Nephron progenitor cell (in vitro differentiated cells): ENCODE results near the gene NTSR2.

ENCODE experiments used
- DNase-seq: peaks from one replicate; pipeline ENCODE4 v3.0.0; 2021
- H3K27ac Mint-ChIP-seq: 2 replicates; pipeline ENCODE4 v1.8.0; 2021; ENCODE audit warnings: mild to moderate bottlenecking, moderate library complexity, mixed read lengths
- H3K27me3 Mint-ChIP-seq: 2 replicates; pipeline ENCODE4 v1.8.0; 2021; ENCODE audit warnings: mild to moderate bottlenecking, low read depth, mixed read lengths; ENCODE audit not compliant: poor library complexity
- H3K36me3 Mint-ChIP-seq: 2 replicates; pipeline ENCODE4 v1.8.0; 2021; ENCODE audit warnings: low read depth, mixed read lengths
- H3K4me1 Mint-ChIP-seq: 2 replicates; pipeline ENCODE4 v1.8.0; 2021; ENCODE audit warnings: mixed read lengths
- H3K4me3 Mint-ChIP-seq: 2 replicates; pipeline ENCODE4 v1.8.0; 2021; ENCODE audit warnings: mild to moderate bottlenecking, moderate library complexity, mixed read lengths
- H3K9me3 Mint-ChIP-seq: 2 replicates; pipeline ENCODE4 v1.8.0; 2021; ENCODE audit warnings: mild to moderate bottlenecking, moderate library complexity, mixed read lengths
- TF ChIP-seq, protein P1 (sequence below): fragments of 200-600 bp; sonication (generic); IDR thresholded peaks from 2 replicates; pipeline ENCODE4 v1.5.0; 2021; ENCODE audit warnings: antibody characterized with exemption

Gene NTSR2

GRCh38 chr2:11647834-11648600, 22.0 kb downstream of the NTSR2 start:
- Mint-ChIP-seq H3K9me3 (no peaks in the 10 kb centered on the region), H3K4me1 (no peaks in the 10 kb centered on the region), H3K4me3 (no peak overlapping the region), H3K27me3 (peaks cover 3% of the 10 kb centered on the region), H3K36me3 (peaks cover 23% of the 10 kb centered on the region), H3K27ac (no peak overlapping the region)
- TF ChIP-seq, protein P1, sequence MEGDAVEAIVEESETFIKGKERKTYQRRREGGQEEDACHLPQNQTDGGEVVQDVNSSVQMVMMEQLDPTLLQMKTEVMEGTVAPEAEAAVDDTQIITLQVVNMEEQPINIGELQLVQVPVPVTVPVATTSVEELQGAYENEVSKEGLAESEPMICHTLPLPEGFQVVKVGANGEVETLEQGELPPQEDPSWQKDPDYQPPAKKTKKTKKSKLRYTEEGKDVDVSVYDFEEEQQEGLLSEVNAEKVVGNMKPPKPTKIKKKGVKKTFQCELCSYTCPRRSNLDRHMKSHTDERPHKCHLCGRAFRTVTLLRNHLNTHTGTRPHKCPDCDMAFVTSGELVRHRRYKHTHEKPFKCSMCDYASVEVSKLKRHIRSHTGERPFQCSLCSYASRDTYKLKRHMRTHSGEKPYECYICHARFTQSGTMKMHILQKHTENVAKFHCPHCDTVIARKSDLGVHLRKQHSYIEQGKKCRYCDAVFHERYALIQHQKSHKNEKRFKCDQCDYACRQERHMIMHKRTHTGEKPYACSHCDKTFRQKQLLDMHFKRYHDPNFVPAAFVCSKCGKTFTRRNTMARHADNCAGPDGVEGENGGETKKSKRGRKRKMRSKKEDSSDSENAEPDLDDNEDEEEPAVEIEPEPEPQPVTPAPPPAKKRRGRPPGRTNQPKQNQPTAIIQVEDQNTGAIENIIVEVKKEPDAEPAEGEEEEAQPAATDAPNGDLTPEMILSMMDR, result no peak
- DNase-seq, result no peak

DNA sequence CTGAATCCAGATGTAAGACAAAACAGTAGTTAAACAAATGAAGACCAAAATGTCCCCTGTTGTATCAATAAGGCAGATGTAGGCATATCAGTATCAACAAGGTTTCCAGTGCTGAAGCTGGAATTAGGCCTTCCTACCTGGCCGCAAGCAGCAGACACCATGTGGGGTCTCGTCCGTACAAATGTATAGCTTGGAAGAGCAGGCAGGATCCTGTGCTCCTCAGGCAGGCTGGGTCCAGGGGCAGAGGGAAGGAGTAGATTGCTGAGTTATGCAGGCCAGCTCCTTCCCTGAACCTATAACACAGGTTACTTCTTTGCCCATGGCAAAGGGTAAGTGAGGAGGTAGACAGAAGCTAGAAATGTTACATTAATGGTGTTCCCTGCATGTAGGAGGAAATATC, 23.5 kb downstream of the NTSR2 start:
- no peaks in the 10 kb centered on the region for H3K9me3 Mint-ChIP-seq
- no peaks in the 10 kb centered on the region for H3K4me1 Mint-ChIP-seq
- H3K27me3 Mint-ChIP-seq, result peaks cover 4% of the 10 kb centered on the region
- H3K27ac Mint-ChIP-seq, result no peak overlapping the region
- TF ChIP-seq, protein P1, result no peak
- H3K4me3 Mint-ChIP-seq, result no peak overlapping the region
- H3K36me3 Mint-ChIP-seq, result peaks cover 37% of the 10 kb centered on the region
- DNase-seq, result no peak

DNA sequence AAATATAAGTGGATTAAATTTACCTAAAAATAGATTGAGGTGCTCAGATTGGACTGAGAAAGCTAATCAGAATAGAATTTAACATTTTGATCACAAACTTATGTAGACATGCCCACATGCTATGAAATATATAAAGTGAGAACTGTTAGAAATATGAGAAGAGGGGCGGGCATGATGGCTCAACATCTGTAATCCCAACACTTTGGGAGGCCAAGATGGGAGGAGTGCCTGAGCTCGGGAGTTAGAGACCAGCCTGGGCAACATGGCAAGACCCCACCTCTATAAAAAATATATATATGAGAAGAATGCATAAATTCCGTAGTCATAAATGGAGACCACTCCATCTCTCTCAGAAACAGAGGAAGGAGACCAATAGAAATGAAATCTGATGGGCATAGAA, 25.7 kb downstream of the NTSR2 start:
- H3K27me3 Mint-ChIP-seq, result peaks cover 4% of the 10 kb centered on the region
- no peaks in the 10 kb centered on the region for H3K9me3 Mint-ChIP-seq
- H3K4me3 Mint-ChIP-seq, result no peak overlapping the region
- TF ChIP-seq, protein P1, result no peak
- no peaks in the 10 kb centered on the region for H3K4me1 Mint-ChIP-seq
- peaks cover 58% of the 10 kb centered on the region for H3K36me3 Mint-ChIP-seq
- DNase-seq, result no peak
- H3K27ac Mint-ChIP-seq, result no peak overlapping the region

DNA sequence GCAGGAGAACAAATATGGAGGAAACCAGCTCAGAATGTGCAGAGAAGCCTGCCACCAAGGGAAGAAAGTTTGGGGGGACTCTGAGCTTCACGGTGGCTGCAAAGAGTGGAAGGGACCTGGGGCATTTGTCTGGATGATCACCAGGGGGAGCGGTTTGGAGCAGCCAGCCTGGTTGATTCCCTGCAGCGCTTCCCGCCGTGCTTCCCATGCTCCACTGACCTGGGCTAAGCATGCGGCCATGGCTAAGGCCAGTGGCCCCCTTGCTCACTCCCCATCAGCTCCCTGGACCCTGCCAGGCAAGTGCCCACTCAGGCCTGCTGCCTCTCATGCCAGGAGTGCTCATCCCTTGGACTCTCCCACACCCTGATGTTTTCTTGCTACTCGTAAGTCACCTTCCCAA, 27.0 kb downstream of the NTSR2 start:
- Mint-ChIP-seq H3K4me3 (no peak overlapping the region), H3K27me3 (peaks cover 4% of the 10 kb centered on the region), H3K9me3 (no peaks in the 10 kb centered on the region)

GRCh38 chr2:11640132-11640531, 29.9 kb downstream of the NTSR2 start:
- Mint-ChIP-seq H3K36me3 (peaks cover 62% of the 10 kb centered on the region), H3K4me3 (no peak overlapping the region), H3K4me1 (no peaks in the 10 kb centered on the region), H3K27ac (no peak overlapping the region), H3K9me3 (no peaks in the 10 kb centered on the region), H3K27me3 (peaks cover 4% of the 10 kb centered on the region)
- TF ChIP-seq, protein P1, result no peak
- no peak for DNase-seq

More for the DNA sequence above, 27.0 kb downstream of the NTSR2 start:
- H3K4me1 Mint-ChIP-seq, result no peaks in the 10 kb centered on the region
- H3K27ac Mint-ChIP-seq, result no peak overlapping the region
- TF ChIP-seq, protein P1, result no peak
- H3K36me3 Mint-ChIP-seq, result peaks cover 67% of the 10 kb centered on the region
- DNase-seq, result no peak

GRCh38 chr2:11639503-11639902, 30.5 kb downstream of the NTSR2 start:
- DNase-seq, result no peak
- Mint-ChIP-seq H3K27me3 (peaks cover 4% of the 10 kb centered on the region), H3K36me3 (peaks cover 60% of the 10 kb centered on the region), H3K4me3 (no peak overlapping the region), H3K9me3 (no peaks in the 10 kb centered on the region), H3K4me1 (no peaks in the 10 kb centered on the region), H3K27ac (no peak overlapping the region)
- TF ChIP-seq, protein P1, result no peak
